HUES48 (cell line): Measurements from ENCODE around the gene BBS10.

Experiments used
- H3K27ac ChIP-seq: one replicate; pipeline ENCODE4 v1.7.0; 2013; ENCODE audit warnings: low read depth, low read length, inconsistent platforms
- H3K27me3 ChIP-seq: 2 replicates; pipeline ENCODE4 v1.6.1; 2013; ENCODE audit warnings: mild to moderate bottlenecking, low read length; ENCODE audit not compliant: control insufficient read depth, insufficient read depth
- H3K36me3 ChIP-seq: 2 replicates; pipeline ENCODE4 v1.6.1; 2013; ENCODE audit warnings: low read length; ENCODE audit not compliant: control insufficient read depth, insufficient read depth
- H3K4me1 ChIP-seq: 2 replicates; pipeline ENCODE4 v1.6.1; 2013; ENCODE audit warnings: mild to moderate bottlenecking, low read length; ENCODE audit not compliant: control insufficient read depth, insufficient read depth
- H3K4me3 ChIP-seq: 2 replicates; pipeline ENCODE4 v1.5.1; 2013; ENCODE audit warnings: mild to moderate bottlenecking, low read depth, low read length
- H3K9ac ChIP-seq: 2 replicates; pipeline ENCODE4 v1.6.1; 2013; ENCODE audit warnings: mild to moderate bottlenecking, low read depth, low read length, moderate library complexity
- H3K9me3 ChIP-seq: 2 replicates; pipeline ENCODE4 v1.6.1; 2013; ENCODE audit warnings: low read length; ENCODE audit not compliant: control insufficient read depth, insufficient read depth

BBS10 gene

GRCh38 chr12:76307083-76307482 is 41.1 kb downstream of the BBS10 start:
- no peak overlapping the region for H3K27ac ChIP-seq
- H3K36me3 ChIP-seq, result no peaks in the 10 kb centered on the region
- H3K27me3 ChIP-seq, result no peaks in the 10 kb centered on the region
- H3K9me3 ChIP-seq, result no peaks in the 10 kb centered on the region
- H3K9ac ChIP-seq, result no peak overlapping the region
- H3K4me1 ChIP-seq, result no peaks in the 10 kb centered on the region
- H3K4me3 ChIP-seq, result no peak overlapping the region

- H3K27me3 ChIP-seq, result no peaks in the 10 kb centered on the region
- H3K27ac ChIP-seq, result no peak overlapping the region
- no peak overlapping the region for H3K4me3 ChIP-seq
- no peaks in the 10 kb centered on the region for H3K36me3 ChIP-seq
- H3K9me3 ChIP-seq, result no peaks in the 10 kb centered on the region
- H3K4me1 ChIP-seq, result no peaks in the 10 kb centered on the region
- no peak overlapping the region for H3K9ac ChIP-seq
These were observed 44.2 kb downstream of the BBS10 start for GRCh38 chr12:76303989-76304460.

- H3K4me1 ChIP-seq, result no peaks in the 10 kb centered on the region
- H3K4me3 ChIP-seq, result no peak overlapping the region
- no peak overlapping the region for H3K9ac ChIP-seq
- no peak overlapping the region for H3K27ac ChIP-seq
- H3K27me3 ChIP-seq, result no peaks in the 10 kb centered on the region
- H3K9me3 ChIP-seq, result no peaks in the 10 kb centered on the region
- H3K36me3 ChIP-seq, result no peaks in the 10 kb centered on the region
These were observed 44.9 kb downstream of the BBS10 start for GRCh38 chr12:76303365-76303764.

- Histone ChIP-seq H3K9ac (no peak overlapping the region), H3K36me3 (no peaks in the 10 kb centered on the region), H3K9me3 (no peaks in the 10 kb centered on the region), H3K27ac (no peak overlapping the region), H3K4me1 (no peaks in the 10 kb centered on the region), H3K27me3 (no peaks in the 10 kb centered on the region), H3K4me3 (no peak overlapping the region)
These were observed 47.9 kb downstream of the BBS10 start for GRCh38 chr12:76300297-76300665.

GRCh38 chr12:76299536-76300296 is 48.5 kb downstream of the BBS10 start:
- Histone ChIP-seq H3K27me3 (no peaks in the 10 kb centered on the region), H3K9me3 (no peaks in the 10 kb centered on the region), H3K27ac (no peak overlapping the region), H3K4me3 (no peak overlapping the region), H3K9ac (no peak overlapping the region), H3K4me1 (no peaks in the 10 kb centered on the region), H3K36me3 (no peaks in the 10 kb centered on the region)
